Uterus (tissue), 4 donors: ENCODE data around the gene NXN. TPM values are rescaled to one million over a fixed set of nuclear protein-coding genes. Genes with fewer than 3 reads are reported as not detected.
"Not testable (repeated sequence)": the region's sequence is repeated elsewhere in the genome, so short reads cannot be mapped to it uniquely, and the experiment has no call there.

Experiments used
- DNase-seq, 2 donors: peaks; one replicate each; pipeline ENCODE4 v3.0.0-alpha.2; 2019 to 2020
- H3K27ac ChIP-seq, 2 donors: fragments of 200-600 bp; sonication (generic); 1 replicate in 1 of 2; 2 replicates in 1 of 2; pipeline ENCODE4 v1.5.1; 2016 to 2018
- H3K27me3 ChIP-seq, 2 donors: fragments of 200-600 bp; sonication (generic); one replicate each; pipeline ENCODE4 v1.5.1; 2018 to 2019; ENCODE audit warnings: control low read depth in 1 of 2
- H3K36me3 ChIP-seq, 2 donors: fragments of 200-600 bp; sonication (generic); one replicate each; pipeline ENCODE4 v1.5.1; 2019; ENCODE audit warnings: control low read depth in 1 of 2
- H3K4me1 ChIP-seq, 2 donors: fragments of 200-600 bp; sonication (generic); one replicate each; pipeline ENCODE4 v1.5.1; 2018 to 2019; ENCODE audit warnings: control low read depth in 1 of 2
- H3K4me3 ChIP-seq, 2 donors: fragments of 200-600 bp; sonication (generic); 1 replicate in 1 of 2; 2 replicates in 1 of 2; pipeline ENCODE4 v1.5.1; 2018 to 2019; ENCODE audit warnings: mild to moderate bottlenecking in 1 of 2
- H3K9me3 ChIP-seq, 2 donors: fragments of 200-600 bp; sonication (generic); one replicate each; pipeline ENCODE4 v1.5.1; 2019; ENCODE audit warnings: control low read depth in 1 of 2
- POLR2A ChIP-seq, 2 donors: fragments of 450-650 bp; IDR thresholded peaks; one replicate each; pipeline ENCODE4 v1.6.1; 2016; ENCODE audit warnings: antibody characterized with exemption in 2 of 2, mild to moderate bottlenecking in 1 of 2, moderate library complexity in 1 of 2
- intact Hi-C: fragments of 100-400 bp; cut with DNase I; formaldehyde crosslinking; loops from one replicate; pipeline ENCODE4 v1.15.1; 2023; ENCODE audit warnings: low total_unique reads
- total RNA-seq, 4 donors: library from RNA; depleted of rRNA in 3 of 4; stranded (reverse); fragments of >200 nt in 3 of 4; gene quantifications; one replicate each; pipeline versions ENCODE4 v1.1.0 to v1.2.4, GENCODE V29; 2014 to 2023
- TF ChIP-seq, protein P1 (sequence below), 4 experiments: fragments of 200-600 bp in 2 of 4; fragments of 450-650 bp in 2 of 4; sonication (generic) in 2 of 4; IDR thresholded peaks; one replicate each; pipeline ENCODE4 v1.5.1; 2016 to 2019; ENCODE audit warnings: antibody characterized with exemption in 4 of 4, mild to moderate bottlenecking in 2 of 4, moderate library complexity in 1 of 4
- donor health status: DM: yes; HTN: yes; CAD: no.

NXN gene
- total RNA-seq, 4 donors from 2014 or later = 6.5 to 99.0 (median 49.9) TPM

DNA sequence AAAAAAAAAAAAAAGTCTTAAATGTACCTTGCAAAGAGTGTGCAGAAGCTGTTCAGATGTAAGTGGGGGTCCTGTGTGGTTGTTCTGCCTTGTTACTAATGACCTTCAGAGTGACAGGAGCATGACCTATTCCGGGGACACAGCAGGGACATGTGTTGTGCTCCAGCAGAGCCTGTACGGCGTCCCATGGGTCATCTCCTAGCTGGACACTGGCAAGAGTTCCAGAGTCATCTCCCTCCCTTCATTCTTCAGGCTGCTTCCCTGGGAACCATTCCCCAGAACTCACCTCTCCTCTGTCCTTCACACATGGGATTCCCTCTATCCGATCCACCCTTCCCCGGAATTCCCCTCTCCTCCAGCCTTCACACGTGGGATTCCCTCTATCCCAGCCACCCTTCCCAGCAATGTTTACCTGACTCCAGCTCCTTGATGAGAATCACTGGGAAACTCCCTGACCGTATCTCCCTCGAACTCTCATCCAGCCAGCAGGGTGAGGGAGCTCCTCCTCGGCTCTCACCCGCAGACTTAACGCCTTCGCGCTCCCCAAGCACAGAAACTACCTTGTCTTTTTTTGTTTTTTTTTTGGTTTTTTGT is 111.6 kb downstream of the NXN start:
- intact Hi-C loops = no loop called here
- TF ChIP-seq POLR2A (IDR thresholded peaks at IDR 0.05) = no peak
- TF ChIP-seq, protein P1, sequence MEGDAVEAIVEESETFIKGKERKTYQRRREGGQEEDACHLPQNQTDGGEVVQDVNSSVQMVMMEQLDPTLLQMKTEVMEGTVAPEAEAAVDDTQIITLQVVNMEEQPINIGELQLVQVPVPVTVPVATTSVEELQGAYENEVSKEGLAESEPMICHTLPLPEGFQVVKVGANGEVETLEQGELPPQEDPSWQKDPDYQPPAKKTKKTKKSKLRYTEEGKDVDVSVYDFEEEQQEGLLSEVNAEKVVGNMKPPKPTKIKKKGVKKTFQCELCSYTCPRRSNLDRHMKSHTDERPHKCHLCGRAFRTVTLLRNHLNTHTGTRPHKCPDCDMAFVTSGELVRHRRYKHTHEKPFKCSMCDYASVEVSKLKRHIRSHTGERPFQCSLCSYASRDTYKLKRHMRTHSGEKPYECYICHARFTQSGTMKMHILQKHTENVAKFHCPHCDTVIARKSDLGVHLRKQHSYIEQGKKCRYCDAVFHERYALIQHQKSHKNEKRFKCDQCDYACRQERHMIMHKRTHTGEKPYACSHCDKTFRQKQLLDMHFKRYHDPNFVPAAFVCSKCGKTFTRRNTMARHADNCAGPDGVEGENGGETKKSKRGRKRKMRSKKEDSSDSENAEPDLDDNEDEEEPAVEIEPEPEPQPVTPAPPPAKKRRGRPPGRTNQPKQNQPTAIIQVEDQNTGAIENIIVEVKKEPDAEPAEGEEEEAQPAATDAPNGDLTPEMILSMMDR (IDR thresholded peaks at IDR 0.05) = no peak
- Histone ChIP-seq H3K27ac (peak overlapping the region; percentile 84 to 88), H3K9me3 (no peaks in the 10 kb centered on the region), H3K36me3 (no peaks in the 10 kb centered on the region), H3K4me3 (no peak overlapping the region), H3K4me1 (peaks cover 5 to 14% of the 10 kb centered on the region in 2 donors), H3K27me3 (no peaks in the 10 kb centered on the region)
- DNase-seq = no peak

DNA sequence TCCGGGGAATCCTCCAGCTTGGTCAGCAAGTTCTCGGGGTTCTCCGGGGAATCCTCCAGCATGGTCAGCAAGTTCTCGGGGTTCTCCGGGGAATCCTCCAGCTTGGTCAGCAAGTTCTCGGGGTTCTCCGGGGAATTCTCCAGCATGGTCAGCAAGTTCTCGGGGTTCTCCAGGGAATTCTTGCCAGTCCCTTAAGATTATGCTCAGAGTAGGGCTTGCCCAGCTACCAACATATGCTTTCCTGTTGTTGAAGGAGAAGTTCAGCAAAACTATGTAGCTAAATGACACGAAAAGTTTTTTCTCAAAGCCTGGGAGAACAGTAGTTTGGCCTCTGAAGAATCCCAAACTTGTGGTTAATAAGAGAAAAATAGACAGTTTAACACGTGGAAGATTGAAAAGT is 112.3 kb downstream of the NXN start:
- DNase-seq, H3K27me3 ChIP-seq, H3K36me3 ChIP-seq, H3K4me3 ChIP-seq, H3K9me3 ChIP-seq, intact Hi-C loops: not testable (repeated sequence)
- peak overlapping the region in 1 of 2 donors; percentile 84 for H3K27ac ChIP-seq
- H3K4me1 ChIP-seq = peaks cover 5 to 14% of the 10 kb centered on the region in 2 donors

DNA sequence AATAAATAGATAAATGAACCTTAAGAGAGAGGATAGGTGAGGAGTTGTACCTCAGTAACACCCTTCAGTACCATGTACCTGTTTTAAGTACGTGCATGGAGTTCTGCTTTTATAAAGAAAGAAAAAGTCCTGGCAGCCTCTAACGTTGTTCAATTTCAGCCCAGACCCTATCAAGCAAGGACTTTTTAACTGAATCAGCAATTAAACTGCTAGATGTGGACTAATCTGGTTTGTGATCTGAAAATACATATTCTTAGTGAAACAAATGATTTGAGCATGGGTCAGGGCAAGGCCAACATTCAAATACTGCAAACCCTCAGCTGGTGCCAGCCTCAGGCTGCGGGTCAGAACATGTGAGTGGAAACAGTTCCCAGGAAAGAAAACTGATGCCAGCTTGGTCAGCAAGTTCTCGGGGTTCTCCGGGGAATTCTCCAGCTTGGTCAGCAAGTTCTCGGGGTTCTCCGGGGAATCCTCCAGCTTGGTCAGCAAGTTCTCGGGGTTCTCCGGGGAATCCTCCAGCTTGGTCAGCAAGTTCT is 112.9 kb downstream of the NXN start:
- H3K4me1 ChIP-seq = peaks cover 5 to 14% of the 10 kb centered on the region in 2 donors
- H3K27ac ChIP-seq = no peak overlapping the region
- H3K9me3 ChIP-seq = no peaks in the 10 kb centered on the region
- H3K36me3 ChIP-seq = no peaks in the 10 kb centered on the region
- H3K27me3 ChIP-seq = no peaks in the 10 kb centered on the region
- DNase-seq = no peak
- TF ChIP-seq, protein P1 (IDR thresholded peaks at IDR 0.05) = no peak
- no peak for TF ChIP-seq POLR2A (IDR thresholded peaks at IDR 0.05)
- no peak overlapping the region for H3K4me3 ChIP-seq
- intact Hi-C loops = no loop called here

DNA sequence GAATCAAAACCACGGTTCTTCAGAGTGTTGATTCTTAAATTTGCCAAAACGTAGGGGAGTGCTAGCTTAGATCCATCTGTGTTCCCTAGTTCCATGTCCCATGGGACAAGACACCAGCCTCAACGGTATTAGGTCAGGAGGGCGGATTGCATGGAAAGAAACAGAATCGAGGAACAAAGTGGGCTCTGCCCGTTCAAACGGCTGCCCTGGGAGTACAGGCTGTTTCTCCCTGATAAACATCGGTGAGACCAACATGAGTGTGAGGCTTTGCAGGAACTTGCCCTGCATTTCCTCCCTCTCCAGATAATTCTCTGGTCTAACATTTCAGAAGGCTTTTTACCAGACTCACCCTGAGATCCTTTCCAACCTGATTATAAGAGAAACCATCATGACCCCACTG is 115.3 kb downstream of the NXN start:
- Histone ChIP-seq H3K4me3 (no peak overlapping the region), H3K27me3 (no peaks in the 10 kb centered on the region), H3K9me3 (no peaks in the 10 kb centered on the region), H3K27ac (no peak overlapping the region), H3K4me1 (peaks cover 5 to 6% of the 10 kb centered on the region in 2 donors), H3K36me3 (no peaks in the 10 kb centered on the region)
- TF ChIP-seq, protein P1 (IDR thresholded peaks at IDR 0.05) = no peak
- no peak for TF ChIP-seq POLR2A (IDR thresholded peaks at IDR 0.05)
- DNase-seq = no peak
- intact Hi-C loops = no loop called here

DNA sequence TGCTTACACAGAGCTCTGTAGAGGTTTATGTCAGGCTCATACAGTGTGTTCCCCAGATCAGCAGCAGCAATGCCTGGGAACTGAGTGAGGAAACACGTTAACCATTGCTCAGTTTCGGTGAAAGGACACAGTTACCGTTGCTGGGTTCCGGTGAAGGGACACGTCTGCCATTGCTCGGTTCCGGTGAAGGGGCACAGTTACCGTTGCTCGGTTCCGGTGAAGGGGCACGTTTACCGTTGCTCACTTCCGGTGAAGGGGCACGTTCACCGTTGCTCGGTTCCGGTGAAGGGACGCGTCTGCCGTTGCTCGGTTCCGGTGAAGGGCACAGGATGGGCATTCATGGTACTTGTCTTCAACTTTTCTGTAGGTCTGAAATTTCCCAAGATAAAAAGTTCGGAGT is 115.7 kb downstream of the NXN start:
- H3K27ac ChIP-seq = no peak overlapping the region
- H3K4me1 ChIP-seq = peaks cover 5 to 6% of the 10 kb centered on the region in 2 donors

More for the DNA sequence above, 115.7 kb downstream of the NXN start:
- no peak for DNase-seq
- intact Hi-C loops = no loop called here
- no peaks in the 10 kb centered on the region for H3K9me3 ChIP-seq
- no peak overlapping the region for H3K4me3 ChIP-seq
- no peak for TF ChIP-seq POLR2A (IDR thresholded peaks at IDR 0.05)
- TF ChIP-seq, protein P1 (IDR thresholded peaks at IDR 0.05) = no peak
- H3K27me3 ChIP-seq = no peaks in the 10 kb centered on the region
- H3K36me3 ChIP-seq = no peaks in the 10 kb centered on the region
